H1 (cell line): ENCODE measurements around the gene ST3GAL2. TPM values are rescaled to one million over a fixed set of nuclear protein-coding genes. Genes with fewer than 3 reads are reported as not detected.

ENCODE experiments used
- CTCF ChIA-PET: fragments of 300-600 bp; sonication (Branson Sonifier 250); formaldehyde crosslinking; loops from one replicate; lab custom pipeline; 2021; ENCODE audit not compliant: partially characterized antibody; lab: Charles Lee
- POLR2A ChIA-PET: fragments of 300-600 bp; sonication (Branson Sonifier 250); formaldehyde crosslinking; loops from one replicate; lab custom pipeline; 2021; ENCODE audit warnings: inconsistent platforms; ENCODE audit not compliant: partially characterized antibody; lab: Charles Lee
- DNase-seq, 2 experiments: peaks; one replicate each; pipeline versions ENCODE4 v3.0.0 to v3.0.0-alpha.2; 2010 to 2022; ENCODE audit warnings: low spot score in 2 of 2, low read depth in 1 of 2, mixed read lengths in 1 of 2
- FAIRE-seq: peaks from 2 replicates; lab custom pipeline; 2011; peaks lifted over from hg19 to GRCh38; lab: Jason Lieb, UNC
- H2AFZ ChIP-seq: 2 replicates; pipeline ENCODE4 v1.8.1; 2012; ENCODE audit warnings: low read length, inconsistent platforms
- H2AK5ac ChIP-seq: 2 replicates; pipeline ENCODE4 v1.6.1; 2013; ENCODE audit warnings: low read depth, low read length
- H2BK120ac ChIP-seq: replicated peaks from 2 replicates; pipeline ENCODE3; 2013; ENCODE audit warnings: low read depth, low read length, inconsistent platforms
- H2BK12ac ChIP-seq: 2 replicates; pipeline ENCODE4 v1.6.1; 2013; ENCODE audit warnings: low read depth, low read length
- H2BK15ac ChIP-seq: 2 replicates; pipeline ENCODE4 v1.6.1; 2013; ENCODE audit warnings: low read length
- H2BK20ac ChIP-seq: 2 replicates; pipeline ENCODE4 v1.6.1; 2013; ENCODE audit warnings: low read length
- H2BK5ac ChIP-seq: 2 replicates; pipeline ENCODE4 v1.6.1; 2013; ENCODE audit warnings: low read depth, low read length
- H3K14ac ChIP-seq: 2 replicates; pipeline ENCODE4 v1.6.1; 2013; ENCODE audit warnings: inconsistent platforms; ENCODE audit not compliant: insufficient read length
- H3K18ac ChIP-seq: 2 replicates; pipeline ENCODE4 v1.6.1; 2013; ENCODE audit warnings: low read length; ENCODE audit errors: extremely low read depth
- H3K23ac ChIP-seq: 2 replicates; pipeline ENCODE4 v1.6.1; 2013; ENCODE audit warnings: inconsistent platforms; ENCODE audit not compliant: insufficient read length
- H3K23me2 ChIP-seq: 2 replicates; pipeline ENCODE4 v1.6.1; 2013; ENCODE audit warnings: low read depth, low read length
- H3K27ac ChIP-seq: 2 replicates; pipeline ENCODE4 v1.6.1; 2011; ENCODE audit warnings: low read depth, low read length, inconsistent platforms
- H3K27me3 ChIP-seq, 4 experiments: replicated peaks in 1 of 4; 1 replicate in 1 of 4; 2 replicates in 3 of 4; pipeline versions ENCODE4 v1.6.1 to v1.8.1; 2011 to 2013; ENCODE audit warnings: low read length in 3 of 4, mild to moderate bottlenecking in 3 of 4, inconsistent platforms in 2 of 4, mixed read lengths in 2 of 4, moderate library complexity in 1 of 4; ENCODE audit not compliant: control insufficient read depth in 3 of 4, insufficient read depth in 3 of 4; ENCODE audit errors: extremely low read depth in 1 of 4
- H3K36me3 ChIP-seq, 4 experiments: 2 replicates each; pipeline versions ENCODE4 v1.6.1 to v1.8.1; 2011 to 2013; ENCODE audit warnings: mild to moderate bottlenecking in 4 of 4, low read length in 3 of 4, moderate library complexity in 2 of 4, control low read depth in 1 of 4, inconsistent platforms in 1 of 4; ENCODE audit not compliant: insufficient read depth in 4 of 4, control insufficient read depth in 2 of 4
- H3K4ac ChIP-seq: replicated peaks from 2 replicates; pipeline ENCODE3; 2013; ENCODE audit warnings: low read length, low read depth, mixed read lengths, inconsistent platforms; ENCODE audit not compliant: insufficient read length
- H3K4me1 ChIP-seq, 4 experiments: replicated peaks in 1 of 4; 1 replicate in 1 of 4; 2 replicates in 3 of 4; pipeline versions ENCODE4 v1.6.1 to v1.8.1; 2011 to 2013; ENCODE audit warnings: low read length in 3 of 4, inconsistent platforms in 2 of 4, mixed read lengths in 1 of 4; ENCODE audit not compliant: insufficient read depth in 4 of 4, control insufficient read depth in 3 of 4
- H3K4me2 ChIP-seq, 2 experiments: 2 replicates each; pipeline versions ENCODE4 v1.6.1 to v1.8.1; 2011 to 2013; ENCODE audit warnings: low read depth in 2 of 2, low read length in 2 of 2, control low read depth in 1 of 2, inconsistent platforms in 1 of 2, mild to moderate bottlenecking in 1 of 2; ENCODE audit not compliant: insufficient read depth in 1 of 2
- H3K4me3 ChIP-seq, 4 experiments: fragments of 200-600, 300-600 bp in 1 of 4; sonication (generic), shearing (Covaris generic), sonication (Bioruptor Twin) in 1 of 4; 2 replicates each; pipeline versions ENCODE4 v1.5.1 to v1.8.1; 2011 to 2016; ENCODE audit warnings: low read length in 4 of 4, low read depth in 3 of 4, control low read depth in 2 of 4, inconsistent platforms in 2 of 4, mild to moderate bottlenecking in 2 of 4, mixed read lengths in 1 of 4, moderate library complexity in 1 of 4; ENCODE audit not compliant: insufficient read depth in 2 of 4; ENCODE audit errors: extremely low read depth in 1 of 4
- H3K56ac ChIP-seq: replicated peaks from 2 replicates; pipeline ENCODE3; 2013; ENCODE audit warnings: low read depth, mild to moderate bottlenecking, mixed read lengths, low read length, inconsistent platforms; ENCODE audit not compliant: insufficient read length
- H3K79me1 ChIP-seq: 2 replicates; pipeline ENCODE4 v1.6.1; 2013; ENCODE audit warnings: low read depth, low read length, control low read depth
- H3K79me2 ChIP-seq, 2 experiments: 2 replicates each; pipeline versions ENCODE4 v1.6.1 to v1.8.1; 2012 to 2013; ENCODE audit warnings: low read length in 2 of 2, mild to moderate bottlenecking in 2 of 2, inconsistent platforms in 1 of 2; ENCODE audit not compliant: insufficient read depth in 2 of 2, control insufficient read depth in 1 of 2
- H3K9ac ChIP-seq, 4 experiments: replicated peaks in 1 of 4; 1 replicate in 1 of 4; 2 replicates in 3 of 4; pipeline versions ENCODE4 v1.6.1 to v1.8.1; 2011 to 2013; ENCODE audit warnings: low read depth in 3 of 4, low read length in 3 of 4, control low read depth in 2 of 4, mild to moderate bottlenecking in 2 of 4, moderate library complexity in 2 of 4, inconsistent platforms in 1 of 4; ENCODE audit errors: extremely low read depth in 1 of 4
- H3K9me3 ChIP-seq, 2 experiments: 2 replicates each; pipeline versions ENCODE4 v1.6.1 to v1.8.1; 2012 to 2013; ENCODE audit warnings: mild to moderate bottlenecking in 2 of 2, moderate library complexity in 2 of 2, control low read depth in 1 of 2, inconsistent platforms in 1 of 2, low read depth in 1 of 2, low read length in 1 of 2, mixed read lengths in 1 of 2; ENCODE audit not compliant: insufficient read depth in 2 of 2
- H4K20me1 ChIP-seq, 2 experiments: replicated peaks in 1 of 2; 2 replicates each; pipeline versions ENCODE3 to v1.8.1; 2011 to 2013; ENCODE audit warnings: inconsistent platforms in 2 of 2, low read length in 2 of 2, mild to moderate bottlenecking in 1 of 2; ENCODE audit not compliant: insufficient read depth in 2 of 2, control insufficient read depth in 1 of 2
- H4K5ac ChIP-seq: 2 replicates; pipeline ENCODE4 v1.6.1; 2013; ENCODE audit warnings: low read length, low read depth, mixed read lengths, inconsistent platforms; ENCODE audit not compliant: insufficient read length
- H4K8ac ChIP-seq: 2 replicates; pipeline ENCODE4 v1.8.0; 2013; ENCODE audit warnings: mild to moderate bottlenecking, moderate library complexity, low read length, inconsistent platforms; ENCODE audit not compliant: insufficient read depth; ENCODE audit errors: extremely low read depth
- H4K91ac ChIP-seq: replicated peaks from 2 replicates; pipeline ENCODE3; 2013; ENCODE audit warnings: low read length, mixed read lengths, inconsistent platforms; ENCODE audit not compliant: insufficient read length
- HDAC2 ChIP-seq, 2 experiments: fragments of 300-600 bp in 1 of 2; sonication (generic) in 1 of 2; IDR thresholded peaks; 2 replicates each; pipeline ENCODE4 v1.6.1; 2011 to 2012; ENCODE audit warnings: low read depth in 2 of 2, low read length in 2 of 2, mild to moderate bottlenecking in 2 of 2, moderate library complexity in 2 of 2, borderline replicate concordance in 1 of 2, inconsistent platforms in 1 of 2
- JUN ChIP-seq: IDR thresholded peaks from 2 replicates; pipeline ENCODE4 v1.6.1; 2011; ENCODE audit warnings: low read depth, mild to moderate bottlenecking, improper control_type of control experiment, low read length
- PHF8 ChIP-seq: fragments of 200-600 bp; sonication (generic); conservative IDR thresholded peaks from 2 replicates; pipeline ENCODE4 v1.7.1; 2012; ENCODE audit warnings: low read depth, mild to moderate bottlenecking, inconsistent platforms, low read length, moderate library complexity
- RNF2 ChIP-seq: fragments of 200-900, 300-1000 bp; sonication (generic); IDR thresholded peaks from 2 replicates; pipeline ENCODE4 v1.7.1; 2016; ENCODE audit warnings: borderline replicate concordance, low read depth, mild to moderate bottlenecking, antibody characterized with exemption, low read length; ENCODE audit not compliant: poor library complexity, severe bottlenecking; ENCODE audit errors: missing control alignments
- WGBS, 2 experiments: shearing (Covaris generic) in 1 of 2; methylation state at CpG; one replicate each; pipeline versions ENCODE4 v1.1.6 to v1.1.7; 2013 to 2015; ENCODE audit warnings: low lambda C conversion rate in 2 of 2, mixed read lengths in 2 of 2, inconsistent platforms in 1 of 2, low coverage in 1 of 2, missing lambda C conversion rate in 1 of 2; ENCODE audit not compliant: insufficient replicate concordance in 2 of 2, insufficient coverage in 1 of 2, insufficient read length in 1 of 2; ENCODE audit errors: extremely low coverage in 1 of 2, missing lambda C conversion rate in 1 of 2; 5-methylcytosine and 5-hydroxymethylcytosine counted together
- polyA plus RNA-seq, 7 experiments: library from polyadenylated mRNA; depleted of rRNA in 3 of 7; stranded (reverse) in 5 of 7; unstranded in 2 of 7; fragments of >200 nt in 5 of 7; fragments of 200-250 nt in 2 of 7; gene quantifications; 1 replicate in 5 of 7; 2 replicates in 1 of 7; 4 replicates in 1 of 7; pipeline versions ENCODE4 v1.2.1 to v1.2.3, GENCODE V29; 2011 to 2013; ENCODE audit warnings: missing spikeins in 2 of 7, mixed read lengths in 2 of 7
- total RNA-seq: library from RNA; stranded (reverse); fragmentation: NEBNext Ultra II Directional; extraction: Animal tissue kit (Norgen Biotek cat#: 25700); gene quantifications from 2 replicates; pipeline ENCODE4 v1.2.1, GENCODE V29; 2021
- TF ChIP-seq, protein P1 (sequence below): IDR thresholded peaks from 2 replicates; pipeline ENCODE4 v1.6.1; 2011; ENCODE audit warnings: low read length, improper control_type of control experiment
- TF ChIP-seq, protein P2 (sequence below), 3 experiments: IDR thresholded peaks; 1 replicate in 2 of 3; 2 replicates in 1 of 3; pipeline versions ENCODE4 v1.5.1 to v1.6.1; 2011; ENCODE audit warnings: low read length in 3 of 3, mild to moderate bottlenecking in 3 of 3, inconsistent platforms in 2 of 3, low read depth in 1 of 3, moderate library complexity in 1 of 3; ENCODE audit not compliant: insufficient read depth in 1 of 3; ENCODE audit errors: control extremely low read depth in 1 of 3

ST3GAL2 gene
- total and polyA plus RNA-seq, 2 of the 8 experiments (the other 6 are each of a cell fraction or from before 2014, with no cell fraction given), result 14.4 to 39.7 TPM

DNA sequence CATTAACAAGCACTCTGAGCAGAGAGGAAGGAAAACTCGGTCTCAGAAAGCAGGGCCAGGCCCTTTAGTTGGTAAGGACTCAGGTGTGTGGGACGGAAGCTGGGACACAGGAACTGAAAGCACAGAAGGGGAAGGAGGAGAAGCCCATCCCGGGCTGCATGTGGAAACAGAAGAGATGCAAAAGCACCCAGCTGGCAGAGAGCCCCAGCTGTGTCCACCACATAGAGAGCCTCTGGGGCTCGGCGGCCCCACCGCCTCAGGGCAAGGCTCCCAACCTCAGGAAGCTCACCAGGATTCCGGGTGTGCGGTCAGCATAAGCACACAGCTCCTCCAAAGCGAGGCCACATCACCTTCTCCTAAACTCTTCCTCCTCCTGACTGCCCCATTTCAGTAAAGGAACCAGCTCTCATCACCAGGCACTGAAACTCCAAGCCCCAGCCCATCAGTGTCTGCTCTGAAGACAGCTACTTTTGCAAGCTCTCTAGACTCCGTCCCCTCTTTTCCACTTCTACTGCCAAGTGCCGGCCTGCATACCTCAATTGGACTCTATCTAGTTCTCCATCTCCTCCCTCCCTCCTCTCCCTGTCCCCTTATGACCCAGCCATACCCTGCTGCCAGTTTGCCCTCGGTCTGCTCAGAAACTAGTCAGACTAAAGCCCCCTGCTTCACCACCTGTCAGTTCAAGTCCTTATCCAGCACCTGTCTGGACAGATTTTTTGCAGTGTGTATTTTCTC is 6.0 kb downstream of the ST3GAL2 start:
- Histone ChIP-seq H3K79me1 (peaks cover 12% of the 10 kb centered on the region), H3K56ac (no peak overlapping the region), H3K36me3 (peaks cover 0 to 5% (median 0%) of the 10 kb centered on the region in 4 experiments; a peak in 3 of 8 replicates), H4K8ac (no peak overlapping the region), H4K20me1 (no peaks in the 10 kb centered on the region), H4K91ac (peak overlapping the region; percentile 39), H4K5ac (no peak overlapping the region), H3K14ac (no peak overlapping the region), H3K9me3 (no peaks in the 10 kb centered on the region), H3K23me2 (peaks cover 3% of the 10 kb centered on the region), H2BK12ac (peak overlapping the region; percentile 75; the same call in 1 of the 2 replicates), H3K4me1 (peaks cover 30 to 48% (median 40%) of the 10 kb centered on the region in 4 experiments), H2BK5ac (peak overlapping the region; percentile 78), H3K4me2 (no peak overlapping the region; a peak in 2 of 4 replicates), H3K9ac (peak overlapping the region in 1 of 4 experiments; percentile 18; a peak in 1 of 7 replicates), H3K18ac (no peak overlapping the region; the same call in 1 of the 2 replicates), H2AFZ (no peak overlapping the region), H2BK120ac (no peak overlapping the region), H3K4me3 (no peak overlapping the region), H3K4ac (no peak overlapping the region), H3K23ac (no peak overlapping the region), H3K79me2 (peaks cover 0 to 68% of the 10 kb centered on the region in 2 experiments; a peak in 3 of 4 replicates), H3K27ac (peak overlapping the region; percentile 30), H3K27me3 (no peaks in the 10 kb centered on the region), H2BK15ac (peak overlapping the region; percentile 97; the same call in 1 of the 2 replicates), H2BK20ac (peak overlapping the region; percentile 72; the same call in 1 of the 2 replicates), H2AK5ac (peak overlapping the region; percentile 4; the same call in 1 of the 2 replicates)
- FAIRE-seq, result no peak
- ChIA-PET CTCF (interaction anchor here (0.9 to 2.6 kb wide), 5 partner anchors 9 to 39 kb away, joined by 3 to 10 read pairs (median 6); no protein-coding TSS in a partner anchor), POLR2A (interaction anchor here (0.8 to 2.6 kb wide), 8 partner anchors 11 to 52 kb away, joined by 3 to 9 read pairs (median 4); no protein-coding TSS in a partner anchor)
- WGBS, 2 experiments, result 74% methylated on average over 12 of the region's 12 CpGs; no CpG with 5 or more reads in 1 of the 2 experiments
- DNase-seq, result no peak
- TF ChIP-seq JUN (no peak), HDAC2 (IDR thresholded peaks at IDR 0.05; ENCODE audit: borderline replicate concordance in 1 of 2, low read depth in 2 of 2, low read length in 2 of 2) (no peak), RNF2 (no peak), PHF8 (no peak)
- TF ChIP-seq, protein P1, sequence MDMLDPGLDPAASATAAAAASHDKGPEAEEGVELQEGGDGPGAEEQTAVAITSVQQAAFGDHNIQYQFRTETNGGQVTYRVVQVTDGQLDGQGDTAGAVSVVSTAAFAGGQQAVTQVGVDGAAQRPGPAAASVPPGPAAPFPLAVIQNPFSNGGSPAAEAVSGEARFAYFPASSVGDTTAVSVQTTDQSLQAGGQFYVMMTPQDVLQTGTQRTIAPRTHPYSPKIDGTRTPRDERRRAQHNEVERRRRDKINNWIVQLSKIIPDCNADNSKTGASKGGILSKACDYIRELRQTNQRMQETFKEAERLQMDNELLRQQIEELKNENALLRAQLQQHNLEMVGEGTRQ, result no peak
- TF ChIP-seq, protein P2, sequence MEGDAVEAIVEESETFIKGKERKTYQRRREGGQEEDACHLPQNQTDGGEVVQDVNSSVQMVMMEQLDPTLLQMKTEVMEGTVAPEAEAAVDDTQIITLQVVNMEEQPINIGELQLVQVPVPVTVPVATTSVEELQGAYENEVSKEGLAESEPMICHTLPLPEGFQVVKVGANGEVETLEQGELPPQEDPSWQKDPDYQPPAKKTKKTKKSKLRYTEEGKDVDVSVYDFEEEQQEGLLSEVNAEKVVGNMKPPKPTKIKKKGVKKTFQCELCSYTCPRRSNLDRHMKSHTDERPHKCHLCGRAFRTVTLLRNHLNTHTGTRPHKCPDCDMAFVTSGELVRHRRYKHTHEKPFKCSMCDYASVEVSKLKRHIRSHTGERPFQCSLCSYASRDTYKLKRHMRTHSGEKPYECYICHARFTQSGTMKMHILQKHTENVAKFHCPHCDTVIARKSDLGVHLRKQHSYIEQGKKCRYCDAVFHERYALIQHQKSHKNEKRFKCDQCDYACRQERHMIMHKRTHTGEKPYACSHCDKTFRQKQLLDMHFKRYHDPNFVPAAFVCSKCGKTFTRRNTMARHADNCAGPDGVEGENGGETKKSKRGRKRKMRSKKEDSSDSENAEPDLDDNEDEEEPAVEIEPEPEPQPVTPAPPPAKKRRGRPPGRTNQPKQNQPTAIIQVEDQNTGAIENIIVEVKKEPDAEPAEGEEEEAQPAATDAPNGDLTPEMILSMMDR (IDR thresholded peaks at IDR 0.05; ENCODE audit: control extremely low read depth in 1 of 3, insufficient read depth in 1 of 3, low read depth in 1 of 3, low read length in 3 of 3), result no peak
